K562 (cell line): Measurements from ENCODE around the gene CCNYL1. TPM values are rescaled to one million over a fixed set of nuclear protein-coding genes. Genes with fewer than 3 reads are reported as not detected.
A peak's percentile ranks its signal among the peaks of the same experiment; 100 is the strongest.

ENCODE experiments used
- ADNP ChIP-seq: fragments of 200-800 bp; sonication (Bioruptor generic); IDR thresholded peaks from 2 replicates; pipeline ENCODE4 v1.6.1; 2016; ENCODE audit warnings: missing genetic modification characterization, missing compliant biosample characterization
- BHLHE40 ChIP-seq: IDR thresholded peaks from 2 replicates; pipeline ENCODE4 v1.6.1; 2011; ENCODE audit warnings: low read length, improper control_type of control experiment
- CBX2 ChIP-seq: fragments of 200-600 bp; sonication (generic); IDR thresholded peaks from one replicate; pipeline ENCODE4 v1.6.1; 2012; ENCODE audit warnings: mild to moderate bottlenecking, low read length, inconsistent platforms; ENCODE audit not compliant: insufficient read depth, poor library complexity, severe bottlenecking
- CBX3 ChIP-seq, 2 experiments: IDR thresholded peaks; 1 replicate in 1 of 2; 2 replicates in 1 of 2; pipeline ENCODE4 v1.6.1; 2012; ENCODE audit warnings: inconsistent platforms in 2 of 2, low read length in 2 of 2, borderline replicate concordance in 1 of 2, control low read depth in 1 of 2
- CEBPZ ChIP-seq: fragments of 150-350 bp; IDR thresholded peaks from 2 replicates; pipeline ENCODE4 v1.6.1; 2014; ENCODE audit warnings: low read depth, mild to moderate bottlenecking, low read length, borderline replicate concordance
- DIDO1 ChIP-seq: fragments of 450-650 bp; IDR thresholded peaks from 2 replicates; pipeline ENCODE4 v1.6.1; 2016; ENCODE audit warnings: low read depth, missing biosample characterization, missing genetic modification characterization
- GABPB2 ChIP-seq: fragments of 250-450 bp; sonication (Bioruptor Pico); conservative IDR thresholded peaks from 2 replicates; pipeline ENCODE4 v1.5.1; 2021; ENCODE audit warnings: mild to moderate bottlenecking
- ILK ChIP-seq: fragments of 450-650 bp; IDR thresholded peaks from 2 replicates; pipeline ENCODE4 v1.6.1; 2016; ENCODE audit warnings: missing genetic modification characterization, low read depth, mild to moderate bottlenecking, missing compliant biosample characterization, moderate library complexity, borderline replicate concordance
- KAT2B ChIP-seq: IDR thresholded peaks from one replicate; pipeline ENCODE4 v1.6.1; 2012; ENCODE audit warnings: low read depth, mild to moderate bottlenecking, control low read depth, inconsistent platforms, low read length, moderate library complexity
- L3MBTL2 ChIP-seq: fragments of 450-650 bp; IDR thresholded peaks from 2 replicates; pipeline ENCODE4 v1.6.1; 2016; ENCODE audit warnings: mild to moderate bottlenecking, moderate library complexity
- POLR2A ChIP-seq: fragments of 450-650 bp; conservative IDR thresholded peaks from 2 replicates; pipeline ENCODE4 v1.6.1; 2016
- RBM34 ChIP-seq: fragments of 200-400 bp; formaldehyde crosslinking; IDR thresholded peaks from 2 replicates; pipeline ENCODE4 v1.6.1; 2018; ENCODE audit warnings: low read length, borderline replicate concordance; ENCODE audit not compliant: insufficient read depth
- SAP30 ChIP-seq: fragments of 200-600 bp; sonication (generic); IDR thresholded peaks from 2 replicates; pipeline ENCODE4 v1.6.1; 2012; ENCODE audit warnings: borderline replicate concordance, low read depth, mild to moderate bottlenecking, moderate library complexity, low read length, control low read depth, inconsistent platforms; ENCODE audit not compliant: insufficient read depth, poor library complexity, severe bottlenecking
- TRIM25 ChIP-seq: fragments of 450-650 bp; IDR thresholded peaks from 2 replicates; pipeline ENCODE4 v1.7.0; 2016; ENCODE audit warnings: borderline replicate concordance
- UBTF ChIP-seq, 2 experiments: IDR thresholded peaks; 2 replicates each; pipeline ENCODE4 v1.6.1; 2012; ENCODE audit warnings: improper control_type of control experiment in 2 of 2, low read depth in 2 of 2, low read length in 2 of 2, borderline replicate concordance in 1 of 2
- ZNF274 ChIP-seq: IDR thresholded peaks from 2 replicates; pipeline ENCODE4 v1.6.1; 2011; ENCODE audit warnings: low read depth, mild to moderate bottlenecking, low read length, moderate library complexity, borderline replicate concordance
- ZNF277 ChIP-seq: fragments of 250-450 bp; sonication (Bioruptor Pico); IDR thresholded peaks from 2 replicates; pipeline ENCODE4 v1.8.0; 2022; ENCODE audit warnings: inconsistent platforms, mild to moderate bottlenecking, moderate library complexity, borderline replicate concordance
- polyA plus RNA-seq, 8 experiments: library from polyadenylated mRNA; depleted of rRNA in 4 of 8; stranded (reverse) in 5 of 8; unstranded in 3 of 8; fragments of >200 nt; fragmentation: Nextera tagmentation in 2 of 8; fragmentation: Illumina TruSeq in 1 of 8; extraction: Ambion mirVana in 2 of 8; extraction: Trizol in 1 of 8; gene quantifications; 2 replicates each; pipeline versions ENCODE4 v1.2.1 to v1.2.3, GENCODE V29; 2011 to 2014; ENCODE audit warnings: inconsistent platforms in 1 of 8, missing spikeins in 1 of 8
- total RNA-seq, 7 experiments: library from RNA; depleted of rRNA in 6 of 7; stranded (reverse); fragments of >200 nt in 6 of 7; fragmentation: Illumina TruSeq in 2 of 7; extraction: Trizol in 2 of 7; gene quantifications; 2 replicates each; pipeline versions ENCODE4 v1.2.1 to v1.2.3, GENCODE V29; 2011 to 2021; ENCODE audit warnings: low replicate concordance in 1 of 7

Gene CCNYL1
- total and polyA plus RNA-seq, 9 of the 15 experiments (the other 6 are each of a cell fraction or from before 2014, with no cell fraction given): 1.9 to 7.5 (median 4.7) TPM

GRCh38 chr2:207772081-207772843, 60.8 kb downstream of the CCNYL1 start (continued):
- no peak for TF ChIP-seq UBTF (IDR thresholded peaks at IDR 0.05; ENCODE audit: borderline replicate concordance in 1 of 2, low read depth in 2 of 2, low read length in 2 of 2)
- peak; percentile 99 for TF ChIP-seq DIDO1 (tag)
- no peak for TF ChIP-seq CBX2
- peak; percentile 87 for TF ChIP-seq POLR2A
- no peak for TF ChIP-seq CBX3 (IDR thresholded peaks at IDR 0.05; ENCODE audit: borderline replicate concordance in 1 of 2, low read length in 2 of 2)
- no peak for TF ChIP-seq ZNF274
- no peak for TF ChIP-seq KAT2B
- TF ChIP-seq L3MBTL2: no peak
- peak; percentile 70; the same call in 1 of the 2 replicates for TF ChIP-seq ADNP (tag)
- no peak for TF ChIP-seq SAP30
- no peak for TF ChIP-seq ZNF277 (CRISPR knock-in tag)
- TF ChIP-seq GABPB2: peak; percentile 93
- TF ChIP-seq TRIM25: no peak
- no peak for TF ChIP-seq CEBPZ
- TF ChIP-seq RBM34: no peak
- TF ChIP-seq ILK (tag): peak; percentile 99
- TF ChIP-seq BHLHE40: no peak
